Hepatocyte (in vitro differentiated cells): ENCODE results near the gene SYNJ2BP. TPM values are rescaled to one million over a fixed set of nuclear protein-coding genes. Genes with fewer than 3 reads are reported as not detected.

Experiments
- DNase-seq: peaks from one replicate; pipeline ENCODE4 v3.0.0-alpha.2; 2016; ENCODE audit warnings: low spot score
- H2AFZ ChIP-seq: fragments of 200-600 bp; sonication (generic); 2 replicates; pipeline ENCODE4 v1.6.0; 2016; ENCODE audit warnings: antibody characterized with exemption, mild to moderate bottlenecking
- H3K27ac ChIP-seq: fragments of 200-600 bp; sonication (generic); 2 replicates; pipeline ENCODE4 v1.5.1; 2016; ENCODE audit warnings: mild to moderate bottlenecking
- H3K27me3 ChIP-seq: fragments of 200-600 bp; sonication (generic); 2 replicates; pipeline ENCODE4 v1.6.1; 2016
- H3K36me3 ChIP-seq: fragments of 200-600 bp; sonication (generic); replicated peaks from 2 replicates; pipeline ENCODE4 v1.5.1; 2016; ENCODE audit warnings: low read depth; ENCODE audit not compliant: insufficient read depth
- H3K4me1 ChIP-seq: fragments of 200-600 bp; sonication (generic); 2 replicates; pipeline ENCODE4 v1.5.1; 2016; ENCODE audit warnings: mild to moderate bottlenecking, moderate library complexity; ENCODE audit not compliant: insufficient read depth
- H3K4me2 ChIP-seq: fragments of 200-600 bp; sonication (generic); 2 replicates; pipeline ENCODE4 v1.6.0; 2016
- H3K4me3 ChIP-seq: fragments of 200-600 bp; sonication (generic); 2 replicates; pipeline ENCODE4 v1.5.1; 2016; ENCODE audit warnings: mild to moderate bottlenecking
- H3K79me2 ChIP-seq: fragments of 200-600 bp; sonication (generic); 2 replicates; pipeline ENCODE4 v1.6.0; 2017; ENCODE audit warnings: mild to moderate bottlenecking
- H3K9me2 ChIP-seq: fragments of 200-600 bp; sonication (generic); replicated peaks from 2 replicates; pipeline ENCODE4 v1.6.0; 2017; ENCODE audit warnings: mild to moderate bottlenecking; ENCODE audit not compliant: insufficient read depth
- H3K9me3 ChIP-seq: fragments of 200-600 bp; sonication (generic); 2 replicates; pipeline ENCODE4 v1.5.1; 2016; ENCODE audit warnings: low read depth, mild to moderate bottlenecking
- H4K20me1 ChIP-seq: fragments of 200-600 bp; sonication (generic); 2 replicates; pipeline ENCODE4 v1.6.0; 2016; ENCODE audit warnings: mild to moderate bottlenecking; ENCODE audit not compliant: insufficient read depth, poor library complexity, severe bottlenecking
- EZH2 ChIP-seq: fragments of 200-600 bp; sonication (generic); IDR thresholded peaks from 2 replicates; pipeline ENCODE4 v1.6.1; 2016; ENCODE audit warnings: antibody characterized with exemption, mild to moderate bottlenecking, borderline replicate concordance
- EZH2phosphoT487 ChIP-seq: fragments of 200-600 bp; sonication (generic); IDR thresholded peaks from one replicate; pipeline ENCODE4 v1.6.1; 2018; ENCODE audit warnings: antibody characterized with exemption, mild to moderate bottlenecking, low read depth, moderate library complexity; ENCODE audit not compliant: unreplicated experiment, severe bottlenecking
- WGBS: methylation state at CpG from one replicate; pipeline ENCODE4 v1.1.6; 2016; ENCODE audit warnings: low lambda C conversion rate; ENCODE audit errors: missing lambda C conversion rate; 5-methylcytosine and 5-hydroxymethylcytosine counted together
- polyA plus RNA-seq: library from polyadenylated mRNA; unstranded; fragments of >200 nt; fragmentation: Nextera tagmentation; extraction: Ambion mirVana; gene quantifications from 2 replicates; pipeline ENCODE4 v1.2.1, GENCODE V29; 2016
- total RNA-seq: library from RNA; depleted of rRNA; stranded (reverse); fragments of >200 nt; gene quantifications from 2 replicates; pipeline ENCODE4 v1.2.3, GENCODE V29; 2014
- TF ChIP-seq, protein P1 (sequence below): fragments of 200-600 bp; sonication (generic); IDR thresholded peaks from 2 replicates; pipeline ENCODE4 v1.5.1; 2016; ENCODE audit warnings: antibody characterized with exemption, mild to moderate bottlenecking; ENCODE audit not compliant: poor library complexity

The SYNJ2BP gene
- total and polyA plus RNA-seq, 2 experiments from 2014 or later: 25.9 to 38.6 TPM

DNA sequence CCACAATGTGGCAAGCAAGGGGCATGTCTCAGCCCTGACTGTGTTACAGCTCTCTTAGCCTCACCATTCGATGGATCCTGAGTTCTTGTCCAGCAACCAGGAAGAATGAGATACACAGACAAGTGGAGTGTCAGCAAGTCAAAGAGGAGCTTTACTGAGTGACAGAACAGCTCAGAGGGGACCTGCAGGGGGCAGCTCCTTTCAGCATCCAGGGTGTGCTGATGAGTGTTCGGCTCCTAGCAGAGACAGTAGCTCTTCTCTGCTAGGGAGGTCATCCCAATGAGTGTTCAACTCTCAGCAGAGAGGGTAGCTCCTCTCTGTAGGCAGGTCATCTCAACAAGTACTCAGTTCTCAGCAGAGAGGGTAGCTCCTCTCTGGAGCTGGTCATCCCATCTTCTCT is 19.1 kb downstream of the SYNJ2BP start:
- WGBS: 98% methylated on average over 2 of the region's 2 CpGs

DNA sequence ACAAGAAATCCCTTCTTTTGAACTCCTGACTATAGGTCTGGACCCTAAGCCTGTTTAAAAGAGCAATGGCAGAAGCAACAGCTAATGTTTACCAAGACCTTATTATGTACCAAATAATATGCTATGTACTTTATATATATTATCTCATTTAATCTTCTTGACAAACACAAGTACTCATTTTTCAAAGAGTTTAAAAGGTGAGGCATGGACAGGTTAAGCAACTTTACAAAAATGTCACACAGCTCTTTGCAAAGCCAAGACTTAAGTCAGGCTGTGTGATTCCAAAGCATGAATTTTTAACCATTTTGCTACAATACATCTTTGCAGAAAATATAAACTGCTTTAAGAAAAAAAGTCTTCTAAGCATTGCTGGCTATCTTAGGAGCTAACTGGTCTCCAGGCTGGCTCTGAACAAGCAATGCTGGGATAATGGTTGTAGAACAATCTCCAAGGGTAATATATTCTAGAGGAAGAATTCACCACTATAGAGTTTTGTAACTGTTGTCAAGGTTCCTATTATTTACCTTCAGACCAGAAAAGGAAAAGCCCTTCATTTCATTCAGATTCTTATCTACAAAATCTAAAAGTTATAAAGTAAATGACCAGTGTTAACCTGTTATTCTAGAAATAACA is 22.1 kb downstream of the SYNJ2BP start:
- H4K20me1 ChIP-seq: no peaks in the 10 kb centered on the region
- H3K27ac ChIP-seq: peak overlapping the region; percentile 13
- no peaks in the 10 kb centered on the region for H3K9me2 ChIP-seq
- H3K27me3 ChIP-seq: no peaks in the 10 kb centered on the region
- H3K4me2 ChIP-seq: no peak overlapping the region
- peaks cover 5% of the 10 kb centered on the region for H3K4me1 ChIP-seq
- no peaks in the 10 kb centered on the region for H3K9me3 ChIP-seq
- TF ChIP-seq, protein P1, sequence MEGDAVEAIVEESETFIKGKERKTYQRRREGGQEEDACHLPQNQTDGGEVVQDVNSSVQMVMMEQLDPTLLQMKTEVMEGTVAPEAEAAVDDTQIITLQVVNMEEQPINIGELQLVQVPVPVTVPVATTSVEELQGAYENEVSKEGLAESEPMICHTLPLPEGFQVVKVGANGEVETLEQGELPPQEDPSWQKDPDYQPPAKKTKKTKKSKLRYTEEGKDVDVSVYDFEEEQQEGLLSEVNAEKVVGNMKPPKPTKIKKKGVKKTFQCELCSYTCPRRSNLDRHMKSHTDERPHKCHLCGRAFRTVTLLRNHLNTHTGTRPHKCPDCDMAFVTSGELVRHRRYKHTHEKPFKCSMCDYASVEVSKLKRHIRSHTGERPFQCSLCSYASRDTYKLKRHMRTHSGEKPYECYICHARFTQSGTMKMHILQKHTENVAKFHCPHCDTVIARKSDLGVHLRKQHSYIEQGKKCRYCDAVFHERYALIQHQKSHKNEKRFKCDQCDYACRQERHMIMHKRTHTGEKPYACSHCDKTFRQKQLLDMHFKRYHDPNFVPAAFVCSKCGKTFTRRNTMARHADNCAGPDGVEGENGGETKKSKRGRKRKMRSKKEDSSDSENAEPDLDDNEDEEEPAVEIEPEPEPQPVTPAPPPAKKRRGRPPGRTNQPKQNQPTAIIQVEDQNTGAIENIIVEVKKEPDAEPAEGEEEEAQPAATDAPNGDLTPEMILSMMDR: no peak
- TF ChIP-seq EZH2phosphoT487 (no peak), EZH2 (no peak)
- H2AFZ ChIP-seq: no peak overlapping the region
- no peak for DNase-seq
- no peaks in the 10 kb centered on the region for H3K36me3 ChIP-seq
- peaks cover 35% of the 10 kb centered on the region for H3K79me2 ChIP-seq
- H3K4me3 ChIP-seq: no peak overlapping the region

More for the DNA sequence above, 19.1 kb downstream of the SYNJ2BP start:
- no peaks in the 10 kb centered on the region for H3K36me3 ChIP-seq
- H2AFZ ChIP-seq: no peak overlapping the region
- H4K20me1 ChIP-seq: no peaks in the 10 kb centered on the region
- no peaks in the 10 kb centered on the region for H3K9me2 ChIP-seq
- TF ChIP-seq, protein P1: no peak
- H3K9me3 ChIP-seq: no peaks in the 10 kb centered on the region
- no peak overlapping the region for H3K4me2 ChIP-seq
- H3K79me2 ChIP-seq: peaks cover 44% of the 10 kb centered on the region
- no peak for DNase-seq
- no peaks in the 10 kb centered on the region for H3K27me3 ChIP-seq
- no peak overlapping the region for H3K4me3 ChIP-seq
- peaks cover 7% of the 10 kb centered on the region for H3K4me1 ChIP-seq
- no peak overlapping the region for H3K27ac ChIP-seq

DNA sequence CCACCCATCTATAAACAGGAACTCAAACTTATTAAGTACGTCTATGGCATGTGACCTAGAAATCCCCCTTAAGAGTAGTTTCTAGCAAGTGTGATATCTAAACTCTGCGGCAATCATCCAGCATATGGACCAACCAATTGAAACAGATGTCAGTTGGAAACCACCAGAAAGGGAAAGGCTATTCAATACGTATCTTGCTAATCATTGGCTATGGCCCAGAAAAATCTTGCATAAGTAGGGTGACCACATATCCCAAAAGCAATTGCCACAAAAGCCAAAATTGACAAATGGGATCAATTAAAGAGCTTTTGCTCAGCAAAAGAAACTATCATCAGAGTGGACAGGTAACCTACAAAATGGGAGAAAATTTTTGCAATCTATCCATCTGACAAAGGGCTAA is 24.2 kb downstream of the SYNJ2BP start:
- H3K9me2 ChIP-seq: no peaks in the 10 kb centered on the region
- TF ChIP-seq, protein P1: no peak
- TF ChIP-seq EZH2 (no peak), EZH2phosphoT487 (no peak)
- H4K20me1 ChIP-seq: no peaks in the 10 kb centered on the region
- 74% methylated on average over 3 of the region's 3 CpGs for WGBS
- H3K4me2 ChIP-seq: no peak overlapping the region
- H2AFZ ChIP-seq: no peak overlapping the region
- H3K79me2 ChIP-seq: peaks cover 43% of the 10 kb centered on the region
- DNase-seq: no peak
- no peak overlapping the region for H3K4me3 ChIP-seq
- H3K27me3 ChIP-seq: no peaks in the 10 kb centered on the region
- H3K4me1 ChIP-seq: peaks cover 5% of the 10 kb centered on the region
- no peaks in the 10 kb centered on the region for H3K9me3 ChIP-seq
- no peaks in the 10 kb centered on the region for H3K36me3 ChIP-seq
- peak overlapping the region; percentile 72 for H3K27ac ChIP-seq
